ENCODE results near the gene PCNT.
"Not testable (repeated sequence)": the region's sequence is repeated elsewhere in the genome, so short reads cannot be mapped to it uniquely, and the experiment has no call there.

PCNT gene

GRCh38 chr21:46310260-46310659, 13.7 kb upstream of the PCNT start:
- not testable (repeated sequence) for DNase-seq

DNA sequence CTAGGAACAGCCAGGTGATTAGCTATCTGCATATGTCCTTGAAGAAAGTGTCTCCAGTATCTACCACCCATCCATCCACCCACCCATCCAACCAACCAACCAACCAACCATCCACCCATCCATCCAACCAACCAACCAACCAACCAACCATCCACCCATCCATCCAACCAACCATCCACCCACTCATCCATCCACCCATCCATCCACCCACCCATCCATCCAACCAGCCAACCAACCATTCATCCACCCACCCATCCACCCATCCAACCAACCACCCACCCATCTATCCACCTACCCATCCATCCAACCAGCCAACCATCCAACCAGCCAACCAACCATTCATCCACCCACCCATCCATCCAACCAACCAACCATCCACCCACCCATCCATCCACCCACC, 12.4 kb upstream of the PCNT start:
- no peak for DNase-seq

DNA sequence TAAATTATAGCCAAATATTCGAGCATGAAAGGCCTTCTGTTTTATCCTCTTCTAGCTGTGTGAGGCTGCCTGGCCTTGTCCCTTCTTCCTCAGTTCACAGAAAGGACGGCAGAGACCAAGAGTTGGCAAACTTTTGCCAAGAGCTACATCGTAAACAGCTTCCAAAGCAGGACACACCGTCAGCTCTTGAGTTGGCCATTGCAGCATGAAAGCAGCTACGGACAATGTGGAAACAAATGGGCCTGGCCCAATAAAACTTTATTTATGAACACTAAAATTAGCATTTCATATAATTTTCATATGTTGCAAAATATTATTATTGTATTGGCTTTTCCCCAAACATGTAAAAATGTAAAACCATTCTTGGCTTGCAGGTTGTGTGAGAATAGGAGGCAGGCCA, 11.0 kb upstream of the PCNT start:
- DNase-seq = no peak

DNA sequence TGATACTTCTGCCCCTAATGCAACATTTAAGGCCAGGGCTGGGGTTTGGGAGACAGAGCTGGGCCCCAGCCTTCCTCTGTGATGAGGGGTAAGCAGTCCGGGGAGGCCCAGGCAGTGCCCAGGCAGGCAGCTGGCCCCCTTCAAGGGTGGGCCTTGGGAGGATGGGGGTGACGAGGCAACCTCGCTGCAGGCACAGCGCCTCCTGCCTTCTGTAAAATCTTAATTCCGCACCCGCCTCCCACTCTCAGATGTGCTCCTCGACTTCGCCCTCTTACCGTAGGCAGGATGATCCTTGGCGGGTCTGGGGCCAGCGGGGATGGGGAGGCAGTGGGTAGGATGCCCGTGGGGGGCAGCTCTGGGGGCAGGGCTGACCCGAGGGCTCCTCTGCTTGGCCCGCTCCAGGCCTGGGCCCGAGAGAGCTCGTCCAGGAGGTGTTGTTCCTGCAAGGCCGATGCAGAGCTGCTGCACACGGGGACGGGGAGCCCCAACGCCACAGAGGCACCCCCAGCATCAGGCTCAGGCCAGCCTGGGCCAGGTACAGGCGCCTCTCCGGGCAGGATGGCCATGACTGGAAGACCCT, 9.4 kb upstream of the PCNT start:
- no peak for DNase-seq

DNA sequence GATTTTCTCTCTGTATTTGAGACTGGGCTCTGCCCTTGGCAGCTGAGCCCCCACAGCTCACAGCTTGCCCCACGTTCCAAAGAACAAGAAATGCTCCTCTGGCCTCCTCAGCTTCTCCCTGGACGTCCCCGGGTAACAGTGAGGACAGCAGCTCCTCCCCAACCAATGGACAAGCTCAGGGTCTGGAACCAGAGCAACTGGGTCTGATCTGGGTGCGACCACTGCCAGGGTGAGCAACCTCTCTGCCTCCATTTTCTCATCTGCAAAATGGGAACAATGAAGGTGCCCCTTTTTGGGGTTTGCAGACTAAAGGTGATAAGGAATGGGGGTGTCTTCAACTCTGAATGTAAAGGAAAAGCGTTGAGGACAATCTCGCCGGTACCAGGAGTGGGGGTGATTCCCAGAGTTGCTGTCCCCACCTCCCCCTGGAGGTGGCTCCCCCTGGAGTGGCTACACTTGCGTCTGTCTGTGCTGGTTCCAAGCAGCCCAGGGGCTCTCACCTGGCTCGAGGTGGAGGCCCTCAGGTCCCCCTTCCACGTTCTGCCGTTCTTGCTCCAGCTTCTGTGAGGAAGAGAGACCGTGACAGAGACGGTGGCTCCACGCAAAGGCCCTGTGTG, 7.1 kb upstream of the PCNT start:
- no peak for DNase-seq

GRCh38 chr21:46317710-46318463, 6.1 kb upstream of the PCNT start:
- DNase-seq = no peak

DNA sequence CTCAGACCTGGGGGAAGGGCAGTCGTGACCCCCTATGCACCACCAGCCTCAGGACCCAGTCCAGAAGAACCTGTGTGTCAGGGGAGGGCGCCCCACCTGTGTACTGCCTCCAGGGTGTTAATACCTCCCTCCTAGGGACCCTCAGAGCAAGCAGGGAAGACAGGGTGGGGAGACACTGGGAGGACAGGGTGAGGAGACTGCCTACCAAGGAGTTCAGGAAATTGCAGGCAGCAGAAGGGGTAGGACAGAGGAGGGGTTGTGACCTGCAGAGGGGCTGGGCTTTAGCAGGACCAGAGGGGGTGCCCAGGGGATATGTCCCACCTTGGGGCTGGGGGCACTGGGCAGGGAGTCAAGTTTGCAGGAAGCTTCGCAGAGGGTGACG, 5.5 kb upstream of the PCNT start:
- DNase-seq = no peak

- no peak for DNase-seq
Observed at GRCh38 chr21:46319186-46319585, 4.8 kb upstream of the PCNT start.

- no peak for DNase-seq
Observed at GRCh38 chr21:46320331-46320801, 3.6 kb upstream of the PCNT start.

DNA sequence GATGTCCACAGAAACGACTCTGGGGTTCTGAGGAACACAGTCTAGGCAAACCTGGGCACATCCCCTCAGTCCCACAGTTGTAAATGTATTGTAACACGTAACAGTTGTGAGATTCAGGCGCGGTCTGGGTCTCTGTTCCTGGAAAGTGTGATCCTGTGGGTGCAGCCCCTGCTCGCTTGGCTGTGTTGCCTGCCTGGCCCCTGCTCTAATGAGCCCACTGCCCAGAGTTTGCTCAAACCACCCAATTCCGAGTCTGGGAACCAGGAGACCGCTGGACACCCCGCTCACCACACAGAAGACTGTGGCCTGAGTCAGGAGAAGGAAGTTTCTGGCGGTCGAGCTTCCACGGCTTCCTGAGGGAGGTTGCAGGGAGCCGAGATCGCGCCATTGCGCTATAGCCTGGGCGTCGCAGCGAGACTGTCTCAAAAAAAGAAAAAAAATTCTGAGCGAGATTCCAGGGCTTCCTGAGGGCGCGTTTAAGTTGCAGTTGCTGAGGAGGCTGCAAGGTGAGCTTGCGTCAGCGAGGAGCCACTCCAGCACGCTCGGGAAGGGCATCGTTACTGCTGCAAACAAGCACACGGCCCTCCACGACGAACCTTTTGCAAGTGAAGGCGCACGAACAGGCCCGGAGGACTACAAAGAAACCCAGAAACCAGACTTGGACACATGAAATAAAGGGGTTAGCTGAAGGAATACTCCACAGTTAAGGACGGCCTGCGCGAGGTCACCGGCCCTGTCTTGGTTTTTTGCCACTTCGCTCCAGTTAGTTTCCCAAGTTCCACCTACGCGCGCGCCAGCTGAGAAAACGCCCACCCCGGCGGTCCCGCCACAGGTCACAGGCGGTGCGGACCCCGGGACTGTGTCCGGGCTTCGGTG, 1.4 kb upstream of the PCNT start:
- DNase-seq = peak in 1 of 2 experiments; percentile 21

GRCh38 chr21:46323227-46323709, 688 bp upstream of the PCNT start:
- DNase-seq = no peak

GRCh38 chr21:46324390-46325072, 575 bp downstream of the PCNT start:
- DNase-seq = peak; percentile 56 to 58

DNA sequence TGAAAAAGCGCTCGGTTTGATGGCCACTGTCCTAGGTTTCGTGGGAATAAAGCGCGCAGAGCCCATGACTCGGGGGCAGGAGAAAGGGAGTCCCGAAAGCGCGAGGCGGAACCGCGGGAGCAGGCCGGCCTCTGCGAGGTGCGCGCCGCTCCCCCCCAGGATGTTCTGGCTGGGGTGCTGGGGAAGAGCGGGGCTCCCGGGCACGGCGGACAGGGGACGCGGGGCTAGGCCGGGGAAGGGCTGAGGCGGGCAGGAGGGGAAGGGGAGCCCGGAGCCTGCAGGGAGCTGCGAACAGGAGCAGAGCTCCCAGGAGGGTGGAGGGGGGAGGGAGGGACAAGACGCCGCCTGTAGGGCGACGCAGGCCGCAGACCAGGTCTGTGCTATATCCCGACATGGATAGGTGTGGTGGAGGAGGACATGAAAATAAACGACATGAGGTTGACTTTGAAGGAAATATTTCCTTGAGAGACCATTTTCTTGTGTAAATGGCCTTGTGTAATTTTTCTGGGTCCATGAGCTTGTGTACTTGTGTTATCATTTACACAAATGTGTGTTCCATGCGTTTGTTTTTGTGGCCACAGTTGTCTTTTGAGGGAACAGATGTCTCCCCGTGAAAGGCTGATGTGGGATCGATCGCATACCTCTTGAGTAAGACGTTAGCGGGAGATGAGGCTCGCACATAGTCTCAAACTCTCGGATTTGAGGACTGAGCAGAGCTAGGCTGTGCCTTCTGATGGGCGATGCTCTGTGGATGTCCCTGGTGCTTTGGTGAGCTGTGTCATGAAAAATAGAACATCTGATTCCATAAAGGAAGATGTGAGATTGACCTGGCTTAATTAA, 1.3 kb downstream of the PCNT start:
- DNase-seq = peak in 1 of 2 experiments; percentile 58

DNA sequence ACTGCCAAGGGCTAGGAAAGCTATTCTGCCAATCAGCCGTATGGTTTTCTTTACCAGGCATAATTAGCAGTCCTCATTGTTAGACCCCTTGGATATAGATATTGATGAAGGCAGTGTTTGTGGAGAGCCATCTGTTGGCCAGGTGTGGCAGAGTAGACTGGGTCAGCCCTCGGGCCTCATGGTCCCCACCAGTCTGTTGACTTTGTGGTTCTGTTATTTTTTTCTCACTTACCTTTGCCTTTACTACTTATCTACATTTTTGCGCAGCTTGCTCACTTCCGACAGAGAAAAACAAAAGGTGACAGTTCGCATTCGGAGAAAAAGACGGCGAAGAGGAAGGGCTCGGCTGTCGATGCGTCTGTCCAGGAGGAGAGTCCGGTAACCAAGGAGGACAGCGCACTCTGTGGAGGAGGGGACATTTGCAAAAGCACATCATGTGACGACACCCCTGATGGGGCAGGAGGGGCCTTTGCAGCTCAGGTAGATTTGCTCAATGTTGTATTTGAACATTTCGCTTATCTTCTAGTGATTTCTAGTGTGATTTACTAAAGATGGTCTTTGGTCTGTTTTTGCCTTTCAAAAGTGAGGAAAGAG, 2.3 kb downstream of the PCNT start:
- no peak for DNase-seq

DNA sequence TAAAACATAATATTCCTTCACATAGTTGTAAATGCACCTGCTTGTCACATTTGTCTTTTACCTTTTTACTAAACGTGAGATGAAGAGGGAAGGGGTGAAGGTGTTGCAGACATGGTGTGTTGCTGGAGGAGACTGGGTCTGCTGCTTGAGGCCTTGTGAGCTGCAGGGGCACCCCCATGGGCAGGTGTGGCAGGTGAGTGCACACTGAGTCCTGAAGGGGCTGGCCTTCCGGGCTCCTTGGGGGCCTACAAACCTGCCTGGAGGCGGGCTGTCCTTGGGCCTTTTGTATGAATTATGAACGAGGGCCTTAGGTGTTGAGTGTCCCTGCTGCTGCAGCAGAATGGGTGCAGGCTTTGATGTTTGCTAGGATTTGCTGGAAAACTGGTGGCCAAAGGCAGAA, 3.8 kb downstream of the PCNT start:
- no peak for DNase-seq

- DNase-seq = no peak
Observed at GRCh38 chr21:46328151-46328550, 4.2 kb downstream of the PCNT start.

- DNase-seq = no peak
Observed at GRCh38 chr21:46329796-46330195, 5.8 kb downstream of the PCNT start.

GRCh38 chr21:46334351-46335140, 10.6 kb downstream of the PCNT start:
- DNase-seq = no peak

DNA sequence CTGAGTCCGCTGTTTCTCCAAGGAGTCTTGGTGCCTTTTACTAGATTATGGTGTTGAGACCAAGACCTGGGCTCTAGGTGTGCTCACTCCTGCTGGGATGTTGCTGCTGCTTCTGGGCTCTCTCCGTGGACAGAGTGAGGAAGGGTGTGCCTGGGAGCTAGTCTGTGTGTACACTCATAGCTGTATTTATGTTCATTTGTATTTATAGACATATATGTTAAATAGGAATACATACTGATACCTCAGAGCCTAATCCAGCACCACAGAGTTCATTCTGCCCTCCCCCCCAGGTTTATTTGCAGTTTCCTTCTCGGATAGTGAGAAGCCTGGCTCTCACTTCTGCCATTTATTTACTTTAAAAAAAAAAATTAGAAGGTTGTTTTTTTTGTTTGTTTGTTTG, 12.6 kb downstream of the PCNT start:
- DNase-seq = no peak

DNA sequence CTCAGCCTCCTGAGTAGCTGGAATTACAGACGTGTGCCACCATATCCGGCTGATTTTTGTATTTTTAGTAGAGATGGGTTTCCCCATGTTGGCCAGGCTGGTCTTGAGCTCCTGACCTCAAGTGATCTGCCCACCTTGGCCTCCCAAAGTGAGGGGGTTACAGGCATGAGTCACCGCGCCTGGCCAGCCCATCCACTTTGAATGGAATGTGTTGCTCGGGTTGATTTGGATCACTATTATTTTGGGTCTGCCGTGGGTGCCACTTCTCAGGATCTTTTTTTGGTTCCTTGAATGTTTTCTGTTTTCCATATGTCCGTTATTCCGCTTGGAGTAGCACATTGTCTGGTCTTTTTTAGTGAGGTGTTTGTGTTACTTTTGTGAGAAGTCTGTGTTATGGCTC, 17.0 kb downstream of the PCNT start:
- no peak for DNase-seq
